Measurements from ENCODE around the gene DPYSL5. TPM values are rescaled to one million over a fixed set of nuclear protein-coding genes. Genes with fewer than 3 reads are reported as not detected.

The DPYSL5 gene
- total RNA-seq, 1 donor, result not detected

GRCh38 chr2:26845021-26845420 is 2.9 kb upstream of the DPYSL5 start:
- H3K4me3 ChIP-seq (ENCODE audit: low read depth, low read length), result no peak overlapping the region
- no peak for DNase-seq (ENCODE audit: low read depth)
- TF ChIP-seq CTCF (IDR thresholded peaks at IDR 0.05; ENCODE audit: insufficient read depth, low read depth, low read length), result no peak

- peak; percentile 75 for DNase-seq (ENCODE audit: low read depth)
- H3K4me3 ChIP-seq (ENCODE audit: low read depth, low read length), result no peak overlapping the region
- peak; percentile 78 for TF ChIP-seq CTCF (IDR thresholded peaks at IDR 0.05; ENCODE audit: insufficient read depth, low read depth, low read length)
Observed at GRCh38 chr2:26846334-26847306, 1.3 kb upstream of the DPYSL5 start.

- no peak for TF ChIP-seq CTCF (IDR thresholded peaks at IDR 0.05; ENCODE audit: insufficient read depth, low read depth, low read length)
- no peak for DNase-seq (ENCODE audit: low read depth)
- H3K4me3 ChIP-seq (ENCODE audit: low read depth, low read length), result no peak overlapping the region
Observed at GRCh38 chr2:26847307-26847654, 651 bp upstream of the DPYSL5 start.

- H3K4me3 ChIP-seq (ENCODE audit: low read depth, low read length), result no peak overlapping the region
- no peak for TF ChIP-seq CTCF (IDR thresholded peaks at IDR 0.05; ENCODE audit: insufficient read depth, low read depth, low read length)
- no peak for DNase-seq (ENCODE audit: low read depth)
Observed at GRCh38 chr2:26848336-26849055, 564 bp downstream of the DPYSL5 start.

GRCh38 chr2:26849056-26849999 is 1.4 kb downstream of the DPYSL5 start:
- H3K4me3 ChIP-seq (ENCODE audit: low read depth, low read length), result no peak overlapping the region
- TF ChIP-seq CTCF (IDR thresholded peaks at IDR 0.05; ENCODE audit: insufficient read depth, low read depth, low read length), result no peak
- no peak for DNase-seq (ENCODE audit: low read depth)

- no peak overlapping the region for H3K4me3 ChIP-seq (ENCODE audit: low read depth, low read length)
- no peak for TF ChIP-seq CTCF (IDR thresholded peaks at IDR 0.05; ENCODE audit: insufficient read depth, low read depth, low read length)
- DNase-seq (ENCODE audit: low read depth), result no peak
Observed at GRCh38 chr2:26850000-26850431, 2.1 kb downstream of the DPYSL5 start.

All from fibroblast of villous mesenchyme (primary cell).